Keratinocyte (primary cell): ENCODE data around the gene SUMF2.
"Not testable (repeated sequence)": the region's sequence is repeated elsewhere in the genome, so short reads cannot be mapped to it uniquely, and the experiment has no call there.

Source experiments
- CTCF ChIP-seq, 3 experiments: IDR thresholded peaks in 1 of 3; conservative IDR thresholded peaks in 1 of 3; optimal IDR thresholded peaks in 1 of 3; 2 replicates in 2 of 3; 3 replicates in 1 of 3; pipeline versions ENCODE3 to v1.5.1; 2011; ENCODE audit warnings: low read length in 3 of 3, mild to moderate bottlenecking in 3 of 3, moderate library complexity in 2 of 3, control low read depth in 1 of 3, inconsistent platforms in 1 of 3; ENCODE audit not compliant: insufficient read depth in 2 of 3; ENCODE audit errors: extremely low read depth in 1 of 3
- EZH2 ChIP-seq: IDR thresholded peaks from one replicate; pipeline ENCODE4 v1.6.1; 2012; ENCODE audit warnings: inconsistent platforms, mild to moderate bottlenecking, low read length, moderate library complexity

- not testable (repeated sequence) for TF ChIP-seq CTCF (optimal IDR thresholded peaks at IDR 0.05 in 1 of 3, IDR thresholded peaks at IDR 0.05 in 1 of 3, conservative IDR thresholded peaks at IDR 0.05 in 1 of 3; ENCODE audit: extremely low read depth in 1 of 3, insufficient read depth in 2 of 3, low read length in 3 of 3); EZH2
These were observed 31.5 kb upstream of the SUMF2 start for GRCh38 chr7:56032578-56032977.
